RCC 7860 (cell line): ENCODE data around the gene MED27.

Experiments used
- DNase-seq: peaks from one replicate; pipeline ENCODE4 v3.0.0-alpha.2; 2015; ENCODE audit warnings: low spot score
- FAIRE-seq: peaks from 2 replicates; lab custom pipeline; 2012; peaks lifted over from hg19 to GRCh38; lab: Jason Lieb, UNC

MED27 gene

DNA sequence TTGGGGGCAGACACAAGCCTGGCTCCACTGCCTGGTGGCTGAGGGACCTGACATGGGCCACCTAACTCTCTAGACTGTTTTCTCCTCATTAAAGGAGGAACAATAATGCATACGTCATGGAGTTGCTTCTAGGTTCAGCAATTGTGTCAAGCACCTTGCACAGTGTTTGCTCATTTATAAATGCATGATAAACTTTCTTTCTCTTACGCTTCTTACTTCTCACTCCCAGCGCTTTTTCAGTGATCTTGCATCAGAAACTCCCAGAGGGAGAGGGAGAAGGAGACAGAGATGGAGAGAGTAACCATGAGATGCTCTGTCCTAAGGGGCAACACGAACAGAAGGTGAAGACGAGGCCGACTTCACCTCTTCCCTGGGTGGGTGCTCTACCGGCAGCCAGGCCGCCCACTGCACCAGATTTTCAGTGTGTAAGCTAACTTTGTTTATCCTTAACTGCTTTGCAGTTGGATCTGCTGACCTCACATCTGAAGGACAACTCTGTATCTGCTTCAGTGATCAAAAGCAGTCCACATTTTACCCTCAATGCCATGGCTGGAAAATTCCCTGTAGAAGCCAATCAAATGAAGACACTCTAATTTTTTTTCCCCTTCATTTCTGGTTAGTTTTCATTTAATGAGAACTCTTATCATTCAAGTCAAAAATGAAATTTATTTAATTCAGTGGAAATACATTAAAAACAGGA is 35.3 kb downstream of the MED27 start:
- DNase-seq (peak; percentile 20), FAIRE-seq (peak; percentile 44)

DNA sequence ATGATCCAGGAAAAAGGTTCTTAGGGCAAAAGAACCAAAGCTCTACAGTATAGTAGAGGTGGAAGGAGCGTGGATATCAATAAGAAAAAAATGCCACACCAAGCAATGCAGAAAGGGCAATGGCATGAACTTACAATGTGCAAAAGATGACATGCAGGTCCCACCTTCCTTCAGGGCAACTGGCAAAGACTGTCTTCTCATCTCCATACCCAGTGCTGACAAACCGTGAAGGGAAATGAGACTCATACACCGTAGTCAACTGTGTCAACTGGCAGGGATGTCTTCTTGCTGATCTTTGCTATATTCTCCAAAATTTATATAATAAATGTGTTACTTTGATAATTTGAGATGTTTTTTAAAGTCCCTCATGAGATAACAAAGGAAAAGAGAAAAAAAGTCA is 36.0 kb downstream of the MED27 start:
- no peak for DNase-seq
- no peak for FAIRE-seq

DNA sequence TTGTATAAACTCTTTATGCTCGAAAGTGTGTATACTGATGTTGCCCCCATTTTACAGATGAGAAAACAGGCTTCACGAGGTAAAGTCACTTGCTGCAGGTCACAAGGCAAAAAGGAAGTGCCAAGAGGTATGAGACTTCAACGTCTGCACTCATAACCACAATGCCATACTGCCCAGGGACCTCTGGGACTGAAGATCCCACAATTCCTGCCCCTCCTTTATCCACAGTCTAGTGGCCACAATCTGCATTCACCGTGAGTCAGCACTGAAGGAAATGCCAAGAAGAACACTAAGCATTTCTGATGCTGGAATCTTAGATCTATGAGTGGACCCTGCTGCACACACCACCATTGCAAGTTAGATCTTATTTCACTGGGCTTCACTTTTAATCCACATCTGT is 37.3 kb downstream of the MED27 start:
- FAIRE-seq (peak; percentile 97), DNase-seq (peak; percentile 97)

GRCh38 chr9:132041798-132042197 is 37.9 kb downstream of the MED27 start:
- DNase-seq (no peak), FAIRE-seq (no peak)

GRCh38 chr9:132040808-132041207 is 38.9 kb downstream of the MED27 start:
- FAIRE-seq (no peak), DNase-seq (no peak)

DNA sequence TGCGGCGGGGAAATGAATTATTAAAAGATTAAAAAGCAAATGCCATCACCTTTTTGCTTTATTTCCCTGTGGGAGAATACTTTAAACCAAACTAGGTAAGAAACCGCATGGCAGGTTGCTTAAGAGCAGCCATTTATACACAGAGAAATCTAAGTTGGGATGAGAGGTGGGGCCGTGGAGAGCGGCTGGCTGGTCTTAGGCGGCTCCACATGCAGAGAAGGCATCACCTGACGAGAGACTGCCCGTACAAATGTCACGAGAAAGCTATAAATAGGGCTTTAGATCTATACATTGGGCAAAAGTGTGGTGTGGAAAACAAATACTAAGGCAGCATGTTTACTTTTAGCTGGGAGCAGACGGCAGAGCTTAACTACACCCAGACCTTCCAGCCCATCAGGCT is 39.4 kb downstream of the MED27 start:
- DNase-seq: no peak
- FAIRE-seq: no peak

DNA sequence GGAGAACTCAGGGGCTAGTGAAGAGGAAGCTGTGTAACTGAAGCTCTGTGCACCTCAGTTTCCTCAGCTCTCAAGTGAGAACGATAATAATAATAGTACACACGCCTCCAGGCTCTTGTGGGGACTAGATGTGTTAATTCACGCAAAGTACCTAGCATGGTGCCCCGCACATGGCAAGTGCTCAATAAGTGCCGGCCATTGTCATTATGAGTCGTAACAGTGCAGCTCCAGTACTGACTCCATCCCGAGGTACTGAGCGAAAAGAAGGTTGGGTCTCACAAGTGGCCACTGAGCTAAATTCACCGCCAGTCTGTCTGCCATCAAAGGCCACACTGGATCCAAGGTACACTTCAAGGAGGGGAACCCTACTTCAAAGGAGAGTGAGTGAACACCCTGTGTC is 40.4 kb downstream of the MED27 start:
- DNase-seq (no peak), FAIRE-seq (no peak)

GRCh38 chr9:132037458-132037857 is 42.2 kb downstream of the MED27 start:
- DNase-seq (no peak), FAIRE-seq (no peak)

DNA sequence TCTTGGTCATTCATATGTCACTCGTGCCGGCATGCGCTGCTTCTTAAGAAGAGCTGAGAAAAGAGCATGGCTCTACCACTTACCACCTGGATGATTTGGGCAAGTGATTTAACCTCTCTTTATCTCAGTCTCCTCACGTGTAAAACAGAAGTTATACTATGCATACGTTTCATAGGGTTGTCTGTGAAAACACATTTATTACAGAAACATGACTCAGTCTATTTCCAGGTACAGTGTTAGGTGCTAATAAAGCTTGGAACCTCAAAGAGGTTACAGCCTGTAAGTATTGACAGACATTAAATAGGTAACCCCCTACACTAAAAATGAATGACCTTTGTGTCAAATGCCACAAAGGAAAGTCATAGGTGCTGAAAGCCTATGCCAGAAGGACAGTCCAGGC is 43.1 kb downstream of the MED27 start:
- DNase-seq (no peak), FAIRE-seq (no peak)

DNA sequence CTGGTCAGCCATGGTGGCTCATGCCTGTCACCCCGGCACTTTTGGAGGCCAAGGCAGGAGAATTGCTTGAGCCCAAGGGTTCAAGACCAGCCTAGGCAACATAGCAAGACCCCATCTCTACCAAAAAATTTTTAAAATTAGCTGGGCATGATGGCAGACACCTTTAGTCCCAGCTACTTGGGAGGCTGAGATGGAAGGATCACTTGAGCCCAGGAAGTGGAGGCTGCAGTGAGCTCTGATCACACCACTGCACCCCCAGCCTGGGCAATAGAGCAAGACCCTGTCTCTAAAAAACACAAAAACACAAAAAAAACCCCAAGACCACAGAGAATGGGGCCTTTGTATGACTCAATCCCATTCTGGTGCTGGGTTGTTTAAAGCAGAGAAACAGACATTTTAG is 44.0 kb downstream of the MED27 start:
- FAIRE-seq: no peak
- DNase-seq: no peak

GRCh38 chr9:132032238-132032950 is 47.3 kb downstream of the MED27 start:
- DNase-seq (no peak), FAIRE-seq (no peak)

GRCh38 chr9:132031467-132032237 is 48.0 kb downstream of the MED27 start:
- DNase-seq (no peak), FAIRE-seq (no peak)

GRCh38 chr9:132030626-132031325 is 48.9 kb downstream of the MED27 start:
- FAIRE-seq: no peak
- DNase-seq: no peak

- DNase-seq (no peak), FAIRE-seq (no peak)
These were observed 51.7 kb downstream of the MED27 start for GRCh38 chr9:132027752-132028663.

GRCh38 chr9:132026932-132027585 is 52.6 kb downstream of the MED27 start:
- FAIRE-seq: no peak
- DNase-seq: no peak

DNA sequence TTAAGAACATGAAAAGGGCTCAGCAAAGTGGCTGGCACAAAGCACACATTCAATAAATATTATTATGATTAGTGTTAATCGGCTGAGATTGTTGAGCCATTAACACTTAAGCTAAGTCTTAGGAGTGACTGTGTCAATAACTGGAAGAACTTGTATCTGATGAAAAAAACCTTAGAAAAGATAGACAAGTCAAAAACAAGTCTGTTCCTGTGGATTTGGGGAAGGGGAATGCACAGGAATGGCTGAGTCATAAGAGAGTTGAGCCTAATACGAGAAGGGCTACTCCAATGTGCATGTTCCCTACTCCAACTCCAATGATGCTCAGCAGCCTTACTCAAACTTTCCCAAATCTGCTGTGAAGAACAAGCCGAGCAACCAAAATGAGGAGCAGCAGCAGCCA is 53.9 kb downstream of the MED27 start:
- FAIRE-seq (no peak), DNase-seq (no peak)

- DNase-seq: no peak
- no peak for FAIRE-seq
These were observed 55.1 kb downstream of the MED27 start for GRCh38 chr9:132024589-132024988.

DNA sequence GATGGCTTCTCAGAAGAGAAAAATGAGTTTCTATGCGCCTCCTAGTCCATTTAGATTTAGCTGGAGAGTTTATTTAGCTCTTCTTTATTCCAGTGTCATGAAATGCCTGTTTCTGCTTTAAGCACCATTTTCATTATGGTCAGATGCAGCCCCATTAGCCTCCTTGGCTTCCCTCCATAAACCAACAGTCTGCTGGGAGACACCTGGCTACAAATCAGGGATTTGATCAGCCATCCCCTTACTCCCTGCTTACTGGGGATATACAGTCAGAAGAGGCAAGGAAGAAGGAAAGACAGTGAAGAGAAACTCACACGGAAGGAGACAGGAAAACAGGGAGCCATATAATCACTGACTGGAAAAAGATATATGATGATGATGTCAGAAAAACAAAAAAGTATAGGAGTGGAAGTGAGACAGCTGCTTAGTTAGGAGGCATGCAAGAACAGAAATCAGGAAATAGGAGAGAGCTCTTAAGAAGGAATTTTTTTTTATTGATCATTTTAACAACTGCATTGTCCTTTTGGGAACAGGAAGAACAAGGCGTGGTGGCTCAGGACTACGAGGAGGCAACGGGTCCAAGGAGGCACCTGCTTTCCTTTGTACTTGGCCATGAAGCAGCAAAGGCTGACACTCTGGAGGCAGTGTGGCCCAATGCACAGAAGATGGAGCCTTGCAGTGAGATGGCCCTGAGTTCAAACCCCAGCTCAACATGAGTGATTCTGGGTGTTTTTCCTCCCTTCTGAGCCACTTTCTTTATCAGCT is 56.1 kb downstream of the MED27 start:
- DNase-seq (no peak), FAIRE-seq (no peak)
